Natural killer cell (primary cell): ENCODE results near the gene UPP1. TPM values are rescaled to one million over a fixed set of nuclear protein-coding genes. Genes with fewer than 3 reads are reported as not detected.
"Not testable (repeated sequence)": the region's sequence is repeated elsewhere in the genome, so short reads cannot be mapped to it uniquely, and the experiment has no call there.

ENCODE experiments used
- ATAC-seq, 3 donors: fragments of 150-1000 bp in 2 of 3; fragments of 200-7000 bp in 1 of 3; cut with Tn5 transposase; 1 replicate in 1 of 3; 2 replicates in 2 of 3; pipeline ENCODE4 v1.10.0; 2021; ENCODE audit warnings: mild to moderate bottlenecking in 2 of 3, moderate library complexity in 2 of 3
- DNase-seq, 2 donors: peaks; one replicate each; pipeline versions ENCODE4 v3.0.0 to v3.0.0-alpha.2; 2013 to 2021; ENCODE audit warnings: mixed read lengths in 1 of 2
- H3K27ac ChIP-seq: one replicate; pipeline ENCODE4 v1.5.1; 2013; ENCODE audit warnings: mild to moderate bottlenecking, low read length
- H3K27me3 ChIP-seq: one replicate; pipeline ENCODE4 v1.6.1; 2013; ENCODE audit warnings: low read length; ENCODE audit not compliant: control insufficient read depth, insufficient read depth
- H3K36me3 ChIP-seq: one replicate; pipeline ENCODE4 v1.6.1; 2013; ENCODE audit warnings: low read length; ENCODE audit not compliant: control insufficient read depth, insufficient read depth
- H3K4me1 ChIP-seq: one replicate; pipeline ENCODE4 v1.6.1; 2013; ENCODE audit warnings: low read length; ENCODE audit not compliant: control insufficient read depth, insufficient read depth
- H3K4me3 ChIP-seq: one replicate; pipeline ENCODE4 v1.5.1; 2013; ENCODE audit warnings: low read length
- H3K9me3 ChIP-seq: one replicate; pipeline ENCODE4 v1.6.1; 2013; ENCODE audit warnings: low read length; ENCODE audit not compliant: control insufficient read depth, insufficient read depth
- H3K27ac Mint-ChIP-seq, 2 donors: one replicate each; pipeline ENCODE4 v1.8.0; 2022; ENCODE audit warnings: mild to moderate bottlenecking in 2 of 2, mixed read lengths in 2 of 2, moderate library complexity in 1 of 2
- H3K27me3 Mint-ChIP-seq, 2 donors: one replicate each; pipeline ENCODE4 v1.8.0; 2022; ENCODE audit warnings: low read depth in 2 of 2, mixed read lengths in 2 of 2
- H3K36me3 Mint-ChIP-seq: one replicate; pipeline ENCODE4 v1.8.0; 2022; ENCODE audit warnings: mixed read lengths
- H3K4me1 Mint-ChIP-seq, 2 donors: one replicate each; pipeline ENCODE4 v1.8.0; 2022; ENCODE audit warnings: mixed read lengths in 2 of 2
- H3K4me3 Mint-ChIP-seq: one replicate; pipeline ENCODE4 v1.8.0; 2022; ENCODE audit warnings: mild to moderate bottlenecking, moderate library complexity, mixed read lengths
- H3K9me3 Mint-ChIP-seq, 2 donors: one replicate each; pipeline ENCODE4 v1.8.0; 2022; ENCODE audit warnings: mixed read lengths in 2 of 2
- CTCF ChIP-seq: fragments of 200-600 bp; IDR thresholded peaks from one replicate; pipeline ENCODE4 v1.8.0; 2022; ENCODE audit warnings: antibody characterized with exemption
- WGBS: methylation state at CpG from one replicate; pipeline ENCODE4 v1.1.7; 2013; ENCODE audit warnings: missing lambda C conversion rate; ENCODE audit not compliant: insufficient coverage; 5-methylcytosine and 5-hydroxymethylcytosine counted together
- intact Hi-C: fragments of 100-400 bp; cut with micrococcal nuclease; formaldehyde crosslinking; loops from one replicate; pipeline ENCODE4 v1.14.2; 2022
- total RNA-seq, 4 donors: library from RNA; stranded (reverse); fragments of 120-200 nt in 1 of 4; gene quantifications; one replicate each; pipeline versions ENCODE4 v1.2.3 to v1.2.4, GENCODE V29; 2013 to 2022

UPP1 gene
- total RNA-seq, 3 donors from 2014 or later (not counting 1 experiment from before 2014, with no cell fraction given): 98.5 to 121 (median 113) TPM

DNA sequence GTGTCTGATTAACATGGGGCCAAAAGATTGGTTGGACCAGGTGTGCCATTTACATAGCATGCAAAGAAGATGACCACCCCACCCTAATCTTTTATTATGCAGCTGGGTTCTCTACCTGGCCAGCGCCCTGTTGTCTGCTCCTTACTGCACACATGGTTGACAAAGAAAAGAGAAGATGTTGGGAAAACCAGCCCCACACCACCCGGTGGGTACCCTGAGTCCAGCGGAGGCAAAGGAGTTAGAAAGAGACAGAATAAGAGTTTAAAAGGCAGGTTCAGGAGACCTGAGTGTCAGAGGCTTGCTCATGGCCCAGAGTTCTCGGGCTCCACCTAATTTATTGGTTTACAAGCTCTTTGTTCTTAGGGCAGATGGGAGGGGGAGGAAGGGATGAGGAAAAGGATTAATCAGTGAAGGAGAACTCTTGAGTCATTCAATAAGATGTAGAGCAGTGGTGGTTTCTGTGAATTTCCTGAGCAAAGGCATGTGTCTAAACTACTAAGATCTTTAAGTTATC, 58.1 kb downstream of the UPP1 start:
- H3K4me1 Mint-ChIP-seq: no peaks in the 10 kb centered on the region
- Histone ChIP-seq H3K4me3 (no peak overlapping the region), H3K36me3 (no peaks in the 10 kb centered on the region), H3K9me3 (no peaks in the 10 kb centered on the region), H3K27me3 (no peaks in the 10 kb centered on the region), H3K27ac (no peak overlapping the region), H3K4me1 (no peaks in the 10 kb centered on the region)
- no peak overlapping the region for H3K4me3 Mint-ChIP-seq
- ATAC-seq: no peak
- intact Hi-C loops: no loop called here
- peaks cover 15 to 18% of the 10 kb centered on the region in 2 donors for H3K27me3 Mint-ChIP-seq
- no peaks in the 10 kb centered on the region for H3K36me3 Mint-ChIP-seq
- no peak for TF ChIP-seq CTCF
- H3K27ac Mint-ChIP-seq: no peak overlapping the region
- H3K9me3 Mint-ChIP-seq: no peaks in the 10 kb centered on the region
- 88% methylated on average over 4 of the region's 4 CpGs for WGBS
- DNase-seq: no peak

DNA sequence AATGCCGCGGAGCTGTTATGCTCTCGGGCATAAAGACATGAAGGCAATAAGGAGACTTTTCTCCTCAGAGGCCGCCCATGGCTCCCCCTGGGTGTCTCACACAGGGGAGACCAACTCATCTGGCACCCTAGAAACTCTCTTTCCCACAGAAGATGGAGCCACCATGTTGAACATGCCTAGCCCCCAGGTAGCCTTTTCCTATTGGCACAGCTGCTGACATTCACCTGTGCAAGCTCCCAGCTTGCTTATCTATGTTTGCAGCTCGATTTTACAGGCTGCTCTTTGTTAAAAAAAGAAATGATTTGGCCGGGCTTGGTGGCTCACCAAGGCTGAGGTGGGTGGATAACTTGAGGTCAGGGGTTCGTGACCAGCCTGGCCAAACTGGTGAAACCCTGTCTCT, 58.6 kb downstream of the UPP1 start:
- H3K27ac ChIP-seq, H3K27me3 ChIP-seq, intact Hi-C loops, H3K9me3 Mint-ChIP-seq, H3K4me1 Mint-ChIP-seq, H3K36me3 ChIP-seq, H3K27ac Mint-ChIP-seq, H3K4me1 ChIP-seq, H3K4me3 ChIP-seq, DNase-seq, H3K9me3 ChIP-seq, H3K36me3 Mint-ChIP-seq, H3K4me3 Mint-ChIP-seq, ATAC-seq: not testable (repeated sequence)
- 77% methylated on average over 6 of the region's 7 CpGs for WGBS
- H3K27me3 Mint-ChIP-seq: peaks cover 15 to 18% of the 10 kb centered on the region in 2 donors

DNA sequence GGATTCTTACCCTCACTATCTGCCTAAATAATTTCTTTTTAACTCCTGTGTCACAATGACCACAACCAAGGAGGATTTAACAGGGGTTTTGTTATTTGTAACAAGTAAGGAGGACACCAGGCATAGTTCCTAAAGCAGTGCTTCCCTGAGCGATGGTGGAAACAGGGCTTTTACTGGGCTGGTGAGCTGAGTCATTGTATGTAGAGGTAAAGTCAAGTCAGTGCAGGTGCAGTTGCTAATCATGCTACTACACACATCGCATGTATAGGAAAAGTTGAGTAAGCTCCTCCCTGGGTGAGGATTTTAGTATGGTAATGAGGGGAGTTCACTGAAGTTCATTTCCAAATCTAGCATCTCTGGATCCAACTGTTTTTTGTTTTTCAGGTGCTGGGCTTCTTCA, 59.2 kb downstream of the UPP1 start:
- H3K36me3 ChIP-seq: no peaks in the 10 kb centered on the region
- Mint-ChIP-seq H3K4me1 (no peaks in the 10 kb centered on the region), H3K27me3 (peaks cover 15 to 18% of the 10 kb centered on the region in 2 donors), H3K9me3 (no peaks in the 10 kb centered on the region), H3K36me3 (no peaks in the 10 kb centered on the region), H3K27ac (no peak overlapping the region), H3K4me3 (no peak overlapping the region)
- intact Hi-C loops: no loop called here
- ATAC-seq (no peak), DNase-seq (no peak)
- no peaks in the 10 kb centered on the region for H3K27me3 ChIP-seq
- H3K4me3 ChIP-seq: no peak overlapping the region
- H3K9me3 ChIP-seq: no peaks in the 10 kb centered on the region
- no peaks in the 10 kb centered on the region for H3K4me1 ChIP-seq
- 92% methylated on average over 2 of the region's 2 CpGs for WGBS
- TF ChIP-seq CTCF: no peak
- no peak overlapping the region for H3K27ac ChIP-seq

DNA sequence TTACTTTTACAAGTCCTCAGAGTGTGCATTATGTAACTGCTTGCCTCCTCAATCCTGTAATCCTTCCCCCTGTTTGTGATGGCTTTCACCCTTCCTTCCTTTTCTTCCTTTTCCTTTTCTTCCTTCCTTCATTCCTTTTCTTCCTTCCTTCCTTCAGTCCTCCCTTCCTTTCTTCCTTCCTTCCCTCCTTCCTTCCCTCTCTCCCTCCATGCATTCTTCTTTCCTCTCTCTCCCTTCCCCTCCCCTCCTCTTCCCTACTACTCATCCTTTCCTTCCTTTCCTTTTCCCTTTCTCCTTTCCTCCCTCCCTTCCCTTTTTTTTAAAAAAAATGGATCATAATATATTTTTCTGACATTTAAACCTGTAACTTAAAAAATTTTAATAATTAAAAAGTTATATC, 60.0 kb downstream of the UPP1 start:
- no peak overlapping the region for H3K4me3 ChIP-seq
- H3K36me3 Mint-ChIP-seq: no peaks in the 10 kb centered on the region
- intact Hi-C loops: no loop called here
- H3K4me3 Mint-ChIP-seq: no peak overlapping the region
- TF ChIP-seq CTCF: no peak
- ATAC-seq (no peak), DNase-seq (no peak)
- no peaks in the 10 kb centered on the region for H3K27me3 ChIP-seq
- no peaks in the 10 kb centered on the region for H3K36me3 ChIP-seq
- H3K9me3 ChIP-seq: no peaks in the 10 kb centered on the region
- H3K4me1 Mint-ChIP-seq: no peaks in the 10 kb centered on the region
- no peak overlapping the region for H3K27ac Mint-ChIP-seq
- H3K27ac ChIP-seq: no peak overlapping the region
- H3K9me3 Mint-ChIP-seq: no peaks in the 10 kb centered on the region
- peaks cover 15 to 18% of the 10 kb centered on the region in 2 donors for H3K27me3 Mint-ChIP-seq
- H3K4me1 ChIP-seq: no peaks in the 10 kb centered on the region
